Measurements from ENCODE around the gene PKNOX2.

PKNOX2 gene

GRCh38 chr11:125388611-125389010 is 224.1 kb downstream of the PKNOX2 start:
- in situ Hi-C loops (cut with MboI; ENCODE audit: low sequenced_read_pairs) = no loop called here
- Histone ChIP-seq H3K27me3 (ENCODE audit: low read depth) (no peaks in the 10 kb centered on the region), H3K9me3 (no peaks in the 10 kb centered on the region), H3K36me3 (replicated peaks) (no peaks in the 10 kb centered on the region), H3K4me1 (no peaks in the 10 kb centered on the region), H3K4me3 (no peak overlapping the region)
- no peak for DNase-seq (ENCODE audit: low spot score in 2 of 2)

- DNase-seq (ENCODE audit: low spot score in 2 of 2) = no peak
- in situ Hi-C loops (cut with MboI; ENCODE audit: low sequenced_read_pairs) = no loop called here
- no peaks in the 10 kb centered on the region for H3K4me1 ChIP-seq
- no peaks in the 10 kb centered on the region for H3K27me3 ChIP-seq (ENCODE audit: low read depth)
- no peaks in the 10 kb centered on the region for H3K9me3 ChIP-seq
- no peak overlapping the region for H3K4me3 ChIP-seq
- no peaks in the 10 kb centered on the region for H3K36me3 ChIP-seq (replicated peaks)
Observed at GRCh38 chr11:125389339-125390166, 225.0 kb downstream of the PKNOX2 start.

GRCh38 chr11:125390946-125391345 is 226.4 kb downstream of the PKNOX2 start:
- no peak for DNase-seq (ENCODE audit: low spot score in 2 of 2)
- in situ Hi-C loops (cut with MboI; ENCODE audit: low sequenced_read_pairs) = no loop called here
- Histone ChIP-seq H3K4me1 (no peaks in the 10 kb centered on the region), H3K9me3 (no peaks in the 10 kb centered on the region), H3K27me3 (ENCODE audit: low read depth) (0 out of 2 replicates have a peak, but pooled peaks cover 4% of the 10 kb centered on the region), H3K36me3 (replicated peaks) (no peaks in the 10 kb centered on the region), H3K4me3 (no peak overlapping the region)

- in situ Hi-C loops (cut with MboI; ENCODE audit: low sequenced_read_pairs) = no loop called here
- no peaks in the 10 kb centered on the region for H3K9me3 ChIP-seq
- no peak for DNase-seq (ENCODE audit: low spot score in 2 of 2)
Observed at GRCh38 chr11:125393331-125393730, 228.8 kb downstream of the PKNOX2 start.

GRCh38 chr11:125394296-125394695 is 229.7 kb downstream of the PKNOX2 start:
- in situ Hi-C loops (cut with MboI; ENCODE audit: low sequenced_read_pairs) = no loop called here
- Histone ChIP-seq H3K27me3 (ENCODE audit: low read depth) (0 out of 2 replicates have a peak, but pooled peaks cover 7% of the 10 kb centered on the region), H3K4me1 (no peaks in the 10 kb centered on the region), H3K4me3 (no peak overlapping the region), H3K36me3 (replicated peaks) (no peaks in the 10 kb centered on the region), H3K9me3 (no peaks in the 10 kb centered on the region)
- no peak for DNase-seq (ENCODE audit: low spot score in 2 of 2)

More at GRCh38 chr11:125393331-125393730, 228.8 kb downstream of the PKNOX2 start:
- H3K27me3 ChIP-seq (ENCODE audit: low read depth) = 0 out of 2 replicates have a peak, but pooled peaks cover 7% of the 10 kb centered on the region
- H3K4me1 ChIP-seq = no peaks in the 10 kb centered on the region
- no peaks in the 10 kb centered on the region for H3K36me3 ChIP-seq (replicated peaks)
- H3K4me3 ChIP-seq = no peak overlapping the region

DNA sequence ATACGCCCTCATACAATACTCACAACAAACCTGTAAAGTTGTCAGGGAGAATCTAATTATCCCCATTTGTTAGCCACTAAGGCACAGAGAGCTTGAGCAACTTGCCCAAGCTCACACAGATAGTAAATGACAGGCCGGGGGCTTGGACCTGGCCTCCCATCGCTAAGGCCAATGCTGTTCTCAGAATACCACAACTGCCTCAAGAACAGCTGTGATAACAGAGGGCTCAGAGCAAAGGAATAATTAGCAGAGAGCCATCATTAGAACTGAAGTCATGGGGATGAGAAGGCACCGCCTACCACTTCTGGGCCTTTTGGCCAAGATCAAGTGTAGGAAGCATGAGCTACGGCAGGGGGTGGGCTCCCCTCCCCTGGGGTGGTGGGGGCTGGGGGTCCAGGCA is 232.9 kb downstream of the PKNOX2 start:
- no peak for DNase-seq (ENCODE audit: low spot score in 2 of 2)
- no peaks in the 10 kb centered on the region; the same call in 1 of the 2 replicates for H3K4me1 ChIP-seq
- H3K27me3 ChIP-seq (ENCODE audit: low read depth) = 0 out of 2 replicates have a peak, but pooled peaks cover 7% of the 10 kb centered on the region
- H3K36me3 ChIP-seq (replicated peaks) = no peaks in the 10 kb centered on the region
- H3K9me3 ChIP-seq = no peaks in the 10 kb centered on the region
- in situ Hi-C loops (cut with MboI; ENCODE audit: low sequenced_read_pairs) = no loop called here
- H3K4me3 ChIP-seq = no peak overlapping the region

DNA sequence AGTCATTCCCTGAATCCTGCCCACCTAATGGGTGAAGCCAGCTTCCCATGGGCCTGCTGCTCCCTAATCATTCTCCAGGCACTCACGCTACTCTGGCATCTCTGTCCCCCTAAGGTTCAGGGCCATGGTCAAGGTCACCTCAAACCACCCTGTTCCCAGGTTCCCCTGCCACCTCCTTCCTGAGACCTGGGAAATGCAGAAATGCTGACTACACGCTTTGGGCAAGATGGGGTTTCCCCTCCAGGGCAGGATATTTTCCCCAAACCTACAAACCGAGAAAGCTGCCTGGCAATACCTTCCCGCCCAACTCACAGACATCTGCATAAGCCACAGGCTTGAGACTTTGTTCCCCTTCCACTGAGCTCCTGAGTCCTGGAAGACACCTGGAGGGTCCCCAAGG is 233.9 kb downstream of the PKNOX2 start:
- Histone ChIP-seq H3K27me3 (ENCODE audit: low read depth) (0 out of 2 replicates have a peak, but pooled peaks cover 7% of the 10 kb centered on the region), H3K4me3 (no peak overlapping the region), H3K36me3 (replicated peaks) (no peaks in the 10 kb centered on the region), H3K9me3 (no peaks in the 10 kb centered on the region), H3K4me1 (no peaks in the 10 kb centered on the region; the same call in 1 of the 2 replicates)
- DNase-seq (ENCODE audit: low spot score in 2 of 2) = no peak
- in situ Hi-C loops (cut with MboI; ENCODE audit: low sequenced_read_pairs) = no loop called here

- 0 out of 2 replicates have a peak, but pooled peaks cover 7% of the 10 kb centered on the region for H3K27me3 ChIP-seq (ENCODE audit: low read depth)
- in situ Hi-C loops (cut with MboI; ENCODE audit: low sequenced_read_pairs) = no loop called here
- DNase-seq (ENCODE audit: low spot score in 2 of 2) = peak in 1 of 2 experiments; percentile 26
Observed at GRCh38 chr11:125398994-125399640, 234.6 kb downstream of the PKNOX2 start.

GRCh38 chr11:125399945-125400344 is 235.4 kb downstream of the PKNOX2 start:
- in situ Hi-C loops (cut with MboI; ENCODE audit: low sequenced_read_pairs) = loop anchor here (25.0 kb wide), 1 partner anchor 763 kb away; no protein-coding TSS in a partner anchor
- no peak for DNase-seq (ENCODE audit: low spot score in 2 of 2)
- 0 out of 2 replicates have a peak, but pooled peaks cover 3% of the 10 kb centered on the region for H3K27me3 ChIP-seq (ENCODE audit: low read depth)
- H3K36me3 ChIP-seq (replicated peaks) = no peaks in the 10 kb centered on the region
- H3K4me1 ChIP-seq = no peaks in the 10 kb centered on the region; the same call in 1 of the 2 replicates
- H3K4me3 ChIP-seq = no peak overlapping the region
- H3K9me3 ChIP-seq = no peaks in the 10 kb centered on the region

More at GRCh38 chr11:125398994-125399640, 234.6 kb downstream of the PKNOX2 start:
- H3K4me3 ChIP-seq = no peak overlapping the region
- H3K4me1 ChIP-seq = no peaks in the 10 kb centered on the region; the same call in 1 of the 2 replicates
- no peaks in the 10 kb centered on the region for H3K9me3 ChIP-seq
- H3K36me3 ChIP-seq (replicated peaks) = no peaks in the 10 kb centered on the region

- Histone ChIP-seq H3K4me1 (no peaks in the 10 kb centered on the region; the same call in 1 of the 2 replicates), H3K27me3 (ENCODE audit: low read depth) (0 out of 2 replicates have a peak, but pooled peaks cover 3% of the 10 kb centered on the region), H3K36me3 (replicated peaks) (no peaks in the 10 kb centered on the region), H3K9me3 (no peaks in the 10 kb centered on the region), H3K4me3 (no peak overlapping the region)
- in situ Hi-C loops (cut with MboI; ENCODE audit: low sequenced_read_pairs) = loop anchor here (25.0 kb wide), 1 partner anchor 764 kb away; no protein-coding TSS in a partner anchor
- DNase-seq (ENCODE audit: low spot score in 2 of 2) = no peak
Observed at GRCh38 chr11:125401235-125401634, 236.7 kb downstream of the PKNOX2 start.

GRCh38 chr11:125401746-125402145 is 237.2 kb downstream of the PKNOX2 start:
- Histone ChIP-seq H3K36me3 (replicated peaks) (no peaks in the 10 kb centered on the region), H3K4me1 (no peaks in the 10 kb centered on the region; the same call in 1 of the 2 replicates), H3K27me3 (ENCODE audit: low read depth) (0 out of 2 replicates have a peak, but pooled peaks cover under 1% of the 10 kb centered on the region), H3K9me3 (no peaks in the 10 kb centered on the region), H3K4me3 (no peak overlapping the region)
- in situ Hi-C loops (cut with MboI; ENCODE audit: low sequenced_read_pairs) = loop anchor here (25.0 kb wide), 1 partner anchor 764 kb away; no protein-coding TSS in a partner anchor
- no peak for DNase-seq (ENCODE audit: low spot score in 2 of 2)

DNA sequence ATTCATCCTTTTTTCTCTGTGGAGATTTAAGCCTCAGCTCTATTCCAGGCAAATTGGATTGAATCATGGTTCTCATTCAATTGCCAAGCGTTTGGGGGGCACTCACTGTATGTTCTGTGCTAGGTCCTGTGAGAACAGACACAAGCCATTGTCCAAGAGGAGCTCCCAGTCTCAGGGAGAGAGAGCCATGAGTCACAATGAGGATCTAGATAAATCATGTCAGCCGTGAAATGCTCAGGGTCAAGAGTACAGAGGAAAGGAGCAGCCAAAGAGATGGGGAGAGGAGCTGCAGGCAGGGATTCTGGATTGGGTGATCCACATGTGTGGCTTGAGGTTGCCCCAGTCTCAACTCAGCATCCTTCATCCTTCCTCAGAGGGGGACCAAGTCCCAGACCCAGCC is 237.9 kb downstream of the PKNOX2 start:
- no peak for DNase-seq (ENCODE audit: low spot score in 2 of 2)
- no peaks in the 10 kb centered on the region for H3K36me3 ChIP-seq (replicated peaks)
- no peak overlapping the region for H3K4me3 ChIP-seq
- in situ Hi-C loops (cut with MboI; ENCODE audit: low sequenced_read_pairs) = loop anchor here (25.0 kb wide), 1 partner anchor 765 kb away; no protein-coding TSS in a partner anchor
- no peaks in the 10 kb centered on the region for H3K9me3 ChIP-seq
- no peaks in the 10 kb centered on the region for H3K27me3 ChIP-seq (ENCODE audit: low read depth)
- no peaks in the 10 kb centered on the region; the same call in 1 of the 2 replicates for H3K4me1 ChIP-seq

DNA sequence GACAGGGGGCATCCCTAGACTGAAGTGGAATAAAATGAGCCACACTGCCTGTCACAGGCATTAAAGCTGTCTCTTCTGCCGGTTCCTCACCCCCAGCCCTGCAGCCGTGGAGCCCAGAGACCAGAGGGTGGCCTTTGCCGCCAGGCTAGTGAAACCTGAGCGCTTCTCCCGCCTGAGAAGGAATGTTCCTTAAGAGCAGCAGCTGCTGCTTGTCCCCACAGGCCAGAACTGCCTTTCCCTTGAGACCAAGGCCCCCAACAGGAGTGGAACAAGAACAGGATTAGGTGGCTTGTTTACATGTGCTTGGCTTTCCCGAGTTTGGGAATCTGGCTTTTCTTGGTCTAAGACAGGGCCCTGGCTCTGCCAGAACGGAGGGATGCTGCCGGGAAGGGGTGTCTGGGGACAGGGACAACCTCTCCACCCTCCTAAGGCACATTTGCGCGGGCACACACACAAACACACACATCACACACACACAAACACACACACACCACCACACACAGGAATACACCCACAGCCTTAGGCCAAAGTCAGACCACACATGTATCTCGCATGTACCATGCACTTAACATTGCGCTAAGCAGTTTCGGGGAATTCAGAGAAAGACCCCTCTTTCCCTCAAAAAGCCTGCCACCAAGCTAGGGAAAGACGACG is 239.7 kb downstream of the PKNOX2 start:
- no peaks in the 10 kb centered on the region; the same call in 1 of the 2 replicates for H3K4me1 ChIP-seq
- DNase-seq (ENCODE audit: low spot score in 2 of 2) = peak in 1 of 2 experiments; percentile 22
- no peaks in the 10 kb centered on the region for H3K9me3 ChIP-seq
- H3K36me3 ChIP-seq (replicated peaks) = no peaks in the 10 kb centered on the region
- in situ Hi-C loops (cut with MboI; ENCODE audit: low sequenced_read_pairs) = loop anchor here (25.0 kb wide), 1 partner anchor 767 kb away; no protein-coding TSS in a partner anchor
- no peaks in the 10 kb centered on the region for H3K27me3 ChIP-seq (ENCODE audit: low read depth)
- H3K4me3 ChIP-seq = no peak overlapping the region

Measured in HAP-1 (cell line).